CD4-positive, CD25-positive, alpha-beta regulatory T cell (primary cell): ENCODE results near the gene DDX28. TPM values are rescaled to one million over a fixed set of nuclear protein-coding genes. Genes with fewer than 3 reads are reported as not detected.

Source experiments
- ATAC-seq, 2 donors: fragments of 150-1000 bp; cut with Tn5 transposase; one replicate each; pipeline ENCODE4 v1.10.0; 2021; ENCODE audit warnings: low read depth in 2 of 2, moderate number of reproducible peaks in 2 of 2, moderate library complexity in 1 of 2
- DNase-seq, 3 donors: peaks; one replicate each; pipeline versions ENCODE4 v3.0.0 to v3.0.0-alpha.2; 2012 to 2022; ENCODE audit warnings: mixed read lengths in 1 of 3
- H3K27ac ChIP-seq: one replicate; pipeline ENCODE4 v1.7.0; 2013; ENCODE audit warnings: mild to moderate bottlenecking, low read length; ENCODE audit not compliant: insufficient read depth, poor library complexity, severe bottlenecking
- H3K27me3 ChIP-seq: one replicate; pipeline ENCODE4 v1.7.0; 2013; ENCODE audit warnings: low read length; ENCODE audit not compliant: control insufficient read depth, insufficient read depth
- H3K36me3 ChIP-seq: one replicate; pipeline ENCODE4 v1.7.0; 2013; ENCODE audit warnings: mild to moderate bottlenecking, low read length, moderate library complexity; ENCODE audit not compliant: control insufficient read depth, insufficient read depth
- H3K4me1 ChIP-seq: 2 replicates; pipeline ENCODE4 v1.7.0; 2013; ENCODE audit warnings: mild to moderate bottlenecking, low read length; ENCODE audit not compliant: insufficient read depth, control insufficient read depth, poor library complexity, severe bottlenecking
- H3K4me3 ChIP-seq: one replicate; pipeline ENCODE4 v1.7.0; 2013; ENCODE audit warnings: low read depth, mild to moderate bottlenecking, low read length, moderate library complexity
- H3K9me3 ChIP-seq, 2 experiments: 1 replicate in 1 of 2; 2 replicates in 1 of 2; pipeline ENCODE4 v1.7.0; 2013; ENCODE audit warnings: low read length in 2 of 2, mild to moderate bottlenecking in 1 of 2, moderate library complexity in 1 of 2; ENCODE audit not compliant: control insufficient read depth in 2 of 2
- H3K27ac Mint-ChIP-seq, 3 donors: one replicate each; pipeline ENCODE4 v1.8.0; 2020 to 2022; ENCODE audit warnings: mild to moderate bottlenecking in 3 of 3, mixed read lengths in 3 of 3, moderate library complexity in 2 of 3
- H3K27me3 Mint-ChIP-seq: one replicate; pipeline ENCODE4 v1.8.0; 2022; ENCODE audit warnings: mild to moderate bottlenecking, mixed read lengths
- H3K36me3 Mint-ChIP-seq: one replicate; pipeline ENCODE4 v1.8.0; 2020; ENCODE audit warnings: mixed read lengths
- H3K4me1 Mint-ChIP-seq, 4 donors: one replicate each; pipeline ENCODE4 v1.8.0; 2020 to 2022; ENCODE audit warnings: mixed read lengths in 4 of 4, mild to moderate bottlenecking in 1 of 4
- H3K4me3 Mint-ChIP-seq, 4 donors: one replicate each; pipeline ENCODE4 v1.8.0; 2020 to 2022; ENCODE audit warnings: mild to moderate bottlenecking in 4 of 4, mixed read lengths in 4 of 4, moderate library complexity in 3 of 4
- H3K9me3 Mint-ChIP-seq, 7 donors: one replicate each; pipeline ENCODE4 v1.8.0; 2020 to 2022; ENCODE audit warnings: mixed read lengths in 7 of 7, mild to moderate bottlenecking in 3 of 7, moderate library complexity in 2 of 7
- polyA plus RNA-seq, 4 donors: library from polyadenylated mRNA; unstranded; fragments of 300-500 nt; fragmentation: Illumina TruSeq; gene quantifications; one replicate each; pipeline ENCODE4 v1.2.3, GENCODE V29; 2021
- total RNA-seq: library from RNA; stranded (reverse); gene quantifications from one replicate; pipeline ENCODE4 v1.2.3, GENCODE V29; 2022

DDX28 gene
- total and polyA plus RNA-seq, 5 donors from 2014 or later: 14.9 to 68.2 (median 60.7) TPM

- Mint-ChIP-seq H3K4me3 (no peak overlapping the region), H3K9me3 (no peaks in the 10 kb centered on the region), H3K36me3 (peaks cover 51% of the 10 kb centered on the region), H3K27me3 (no peaks in the 10 kb centered on the region), H3K27ac (peak overlapping the region in 2 of 3 donors; percentile 25 to 65), H3K4me1 (peaks cover 11 to 15% (median 12%) of the 10 kb centered on the region in 4 donors)
- no peaks in the 10 kb centered on the region for H3K4me1 ChIP-seq
- DNase-seq (no peak), ATAC-seq (no peak)
- H3K27me3 ChIP-seq: no peaks in the 10 kb centered on the region
- H3K36me3 ChIP-seq: peaks cover 32% of the 10 kb centered on the region
- H3K27ac ChIP-seq: no peak overlapping the region
- H3K4me3 ChIP-seq: no peak overlapping the region
- no peaks in the 10 kb centered on the region for H3K9me3 ChIP-seq
Measured at GRCh38 chr16:68055395-68055794, 32.4 kb upstream of the DDX28 start.

GRCh38 chr16:68049449-68049848, 26.4 kb upstream of the DDX28 start:
- no peak overlapping the region for H3K27ac Mint-ChIP-seq
- no peak for ATAC-seq
- H3K4me1 Mint-ChIP-seq: peaks cover 0 to 9% (median 6%) of the 10 kb centered on the region in 4 donors

GRCh38 chr16:68047987-68048386, 25.0 kb upstream of the DDX28 start:
- Mint-ChIP-seq H3K4me3 (no peak overlapping the region), H3K36me3 (peaks cover 23% of the 10 kb centered on the region)

More at GRCh38 chr16:68049449-68049848, 26.4 kb upstream of the DDX28 start:
- Histone ChIP-seq H3K9me3 (no peaks in the 10 kb centered on the region), H3K27me3 (no peaks in the 10 kb centered on the region), H3K36me3 (peaks cover 27% of the 10 kb centered on the region), H3K4me3 (no peak overlapping the region), H3K4me1 (no peaks in the 10 kb centered on the region), H3K27ac (no peak overlapping the region)
- no peak for DNase-seq
- no peaks in the 10 kb centered on the region for H3K9me3 Mint-ChIP-seq
- H3K27me3 Mint-ChIP-seq: no peaks in the 10 kb centered on the region
- no peak overlapping the region for H3K4me3 Mint-ChIP-seq
- peaks cover 36% of the 10 kb centered on the region for H3K36me3 Mint-ChIP-seq

GRCh38 chr16:68046106-68046505, 23.1 kb upstream of the DDX28 start:
- no peaks in the 10 kb centered on the region for H3K27me3 Mint-ChIP-seq
- peaks cover 0 to 9% (median 4%) of the 10 kb centered on the region in 4 donors for H3K4me1 Mint-ChIP-seq
- peaks cover 18% of the 10 kb centered on the region for H3K36me3 Mint-ChIP-seq
- Histone ChIP-seq H3K36me3 (peaks cover 11% of the 10 kb centered on the region), H3K27me3 (no peaks in the 10 kb centered on the region), H3K4me1 (no peaks in the 10 kb centered on the region), H3K4me3 (no peak overlapping the region), H3K9me3 (no peaks in the 10 kb centered on the region), H3K27ac (no peak overlapping the region)
- H3K9me3 Mint-ChIP-seq: no peaks in the 10 kb centered on the region
- DNase-seq (no peak), ATAC-seq (no peak)
- peak overlapping the region in 1 of 3 donors; percentile 39 for H3K27ac Mint-ChIP-seq
- peak overlapping the region in 1 of 4 donors; percentile 41 for H3K4me3 Mint-ChIP-seq

More at GRCh38 chr16:68047987-68048386, 25.0 kb upstream of the DDX28 start:
- Histone ChIP-seq H3K27ac (no peak overlapping the region), H3K36me3 (peaks cover 17% of the 10 kb centered on the region), H3K9me3 (no peaks in the 10 kb centered on the region), H3K4me1 (no peaks in the 10 kb centered on the region), H3K27me3 (no peaks in the 10 kb centered on the region), H3K4me3 (no peak overlapping the region)
- DNase-seq (no peak), ATAC-seq (no peak)
- Mint-ChIP-seq H3K27ac (peak overlapping the region in 1 of 3 donors; percentile 23), H3K9me3 (no peaks in the 10 kb centered on the region), H3K4me1 (peaks cover 0 to 9% (median 4%) of the 10 kb centered on the region in 4 donors), H3K27me3 (no peaks in the 10 kb centered on the region)

GRCh38 chr16:68041783-68042182, 18.8 kb upstream of the DDX28 start:
- H3K4me1 ChIP-seq: peaks cover 5% of the 10 kb centered on the region
- H3K9me3 ChIP-seq: no peaks in the 10 kb centered on the region
- Mint-ChIP-seq H3K4me1 (peaks cover 5 to 16% (median 12%) of the 10 kb centered on the region in 4 donors), H3K9me3 (no peaks in the 10 kb centered on the region), H3K4me3 (no peak overlapping the region), H3K27ac (no peak overlapping the region), H3K36me3 (peaks cover 17% of the 10 kb centered on the region), H3K27me3 (no peaks in the 10 kb centered on the region)
- no peak overlapping the region for H3K27ac ChIP-seq
- no peaks in the 10 kb centered on the region for H3K36me3 ChIP-seq
- DNase-seq (no peak), ATAC-seq (no peak)
- no peak overlapping the region for H3K4me3 ChIP-seq
- H3K27me3 ChIP-seq: no peaks in the 10 kb centered on the region

GRCh38 chr16:68040506-68041288, 17.7 kb upstream of the DDX28 start:
- ATAC-seq: peak; percentile 97 to 98
- Histone ChIP-seq H3K27me3 (no peaks in the 10 kb centered on the region), H3K27ac (no peak overlapping the region), H3K36me3 (no peaks in the 10 kb centered on the region), H3K4me1 (peaks cover 5% of the 10 kb centered on the region), H3K9me3 (no peaks in the 10 kb centered on the region), H3K4me3 (no peak overlapping the region)
- Mint-ChIP-seq H3K36me3 (peaks cover 17% of the 10 kb centered on the region), H3K4me1 (peaks cover 0 to 13% (median 11%) of the 10 kb centered on the region in 4 donors), H3K27me3 (no peaks in the 10 kb centered on the region), H3K4me3 (no peak overlapping the region), H3K27ac (peak overlapping the region; percentile 74 to 91 (median 89)), H3K9me3 (no peaks in the 10 kb centered on the region)
- peak; percentile 78 to 90 (median 88) for DNase-seq

- no peaks in the 10 kb centered on the region for H3K9me3 ChIP-seq
- Mint-ChIP-seq H3K36me3 (peaks cover 17% of the 10 kb centered on the region), H3K27ac (peak overlapping the region in 2 of 3 donors; percentile 14 to 31), H3K4me1 (peaks cover 3 to 14% (median 11%) of the 10 kb centered on the region in 4 donors), H3K9me3 (no peaks in the 10 kb centered on the region), H3K27me3 (no peaks in the 10 kb centered on the region), H3K4me3 (no peak overlapping the region)
- H3K36me3 ChIP-seq: no peaks in the 10 kb centered on the region
- no peak for ATAC-seq
- no peak overlapping the region for H3K27ac ChIP-seq
- DNase-seq: no peak
- H3K4me3 ChIP-seq: no peak overlapping the region
- H3K4me1 ChIP-seq: peaks cover 5% of the 10 kb centered on the region
- H3K27me3 ChIP-seq: no peaks in the 10 kb centered on the region
Measured at GRCh38 chr16:68037841-68038597, 15.0 kb upstream of the DDX28 start.
